Activated T-cell treated with anti-CD3 and anti-CD28 coated beads, Interleukin-2, amount 50 U/mL, for 1 hour (primary cell): ENCODE results near the gene GRK2.

Experiments
- DNase-seq: peaks from one replicate; pipeline ENCODE4 v3.0.0-alpha.2; 2020

GRK2 gene

DNA sequence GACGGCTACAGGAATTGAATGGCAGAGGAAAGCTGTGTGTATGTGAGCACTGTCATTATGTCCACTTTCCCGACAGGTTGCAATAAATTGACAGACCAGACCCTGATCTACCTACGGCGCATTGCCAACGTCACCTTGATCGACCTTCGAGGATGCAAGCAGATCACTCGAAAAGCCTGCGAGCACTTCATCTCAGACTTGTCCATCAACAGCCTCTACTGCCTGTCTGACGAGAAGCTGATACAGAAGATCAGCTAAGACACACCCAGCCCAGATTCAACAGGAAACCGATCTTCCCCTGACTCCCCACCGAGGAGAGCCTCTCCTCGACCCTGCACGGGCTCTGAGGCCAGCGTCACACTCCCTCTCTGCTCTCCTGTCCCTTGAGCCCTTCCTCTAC lies 11.5 kb upstream of the GRK2 start:
- no peak for DNase-seq

DNA sequence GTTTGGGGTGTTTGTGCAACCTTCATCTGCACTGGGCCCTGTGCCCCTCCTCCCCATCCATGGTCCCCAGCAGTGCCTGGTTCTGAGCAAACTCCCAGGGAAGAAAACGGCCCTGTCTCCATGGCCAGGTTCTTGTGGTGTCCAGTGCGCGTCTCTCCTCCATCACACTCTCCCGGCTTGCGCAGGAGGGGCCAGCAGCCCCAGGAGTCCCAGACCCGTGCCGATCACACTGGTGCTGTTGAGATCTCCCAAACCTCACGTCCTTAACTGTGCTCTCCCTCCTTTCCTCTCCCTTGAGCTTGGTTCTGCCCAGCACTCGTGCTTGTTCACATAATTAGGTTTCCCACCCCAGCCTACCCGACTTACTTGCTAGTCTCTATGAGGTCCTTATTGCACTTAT lies 10.9 kb upstream of the GRK2 start:
- no peak for DNase-seq

GRCh38 chr11:67255864-67256263 lies 10.4 kb upstream of the GRK2 start:
- DNase-seq: no peak

DNA sequence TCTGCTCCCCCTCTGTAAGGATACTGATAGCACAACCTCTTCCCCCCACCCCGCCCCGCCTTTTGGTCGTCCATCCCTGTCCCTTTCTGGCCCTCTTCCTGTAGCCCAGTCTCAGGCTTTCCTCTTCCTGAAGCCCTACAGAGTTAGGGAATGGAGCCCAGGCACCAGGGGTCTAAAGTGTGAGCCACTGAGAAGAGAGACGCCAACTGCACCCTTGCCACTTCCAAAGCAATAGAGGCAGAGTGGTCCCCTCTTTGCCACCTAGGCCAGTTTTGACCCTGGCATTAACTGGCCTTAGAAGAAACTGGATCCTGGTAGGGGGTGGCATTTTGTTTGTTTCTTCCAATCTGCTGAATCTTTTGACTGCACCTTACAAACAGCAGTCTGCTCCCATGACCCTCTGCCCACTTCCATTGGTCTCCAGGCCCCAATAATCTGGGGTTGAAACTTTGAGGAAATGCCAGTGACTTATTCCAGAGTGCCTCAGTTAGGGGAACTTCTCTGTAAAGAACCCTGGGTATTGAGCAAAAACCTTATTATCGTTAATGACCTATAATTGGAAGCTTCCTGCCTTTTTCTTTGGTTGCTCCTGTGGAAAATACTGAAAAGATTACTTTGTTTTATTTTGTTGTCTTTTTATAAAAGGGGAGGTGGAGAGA lies 9.7 kb upstream of the GRK2 start:
- DNase-seq: no peak

- no peak for DNase-seq
Observed at GRCh38 chr11:67260406-67260805, 5.9 kb upstream of the GRK2 start.

DNA sequence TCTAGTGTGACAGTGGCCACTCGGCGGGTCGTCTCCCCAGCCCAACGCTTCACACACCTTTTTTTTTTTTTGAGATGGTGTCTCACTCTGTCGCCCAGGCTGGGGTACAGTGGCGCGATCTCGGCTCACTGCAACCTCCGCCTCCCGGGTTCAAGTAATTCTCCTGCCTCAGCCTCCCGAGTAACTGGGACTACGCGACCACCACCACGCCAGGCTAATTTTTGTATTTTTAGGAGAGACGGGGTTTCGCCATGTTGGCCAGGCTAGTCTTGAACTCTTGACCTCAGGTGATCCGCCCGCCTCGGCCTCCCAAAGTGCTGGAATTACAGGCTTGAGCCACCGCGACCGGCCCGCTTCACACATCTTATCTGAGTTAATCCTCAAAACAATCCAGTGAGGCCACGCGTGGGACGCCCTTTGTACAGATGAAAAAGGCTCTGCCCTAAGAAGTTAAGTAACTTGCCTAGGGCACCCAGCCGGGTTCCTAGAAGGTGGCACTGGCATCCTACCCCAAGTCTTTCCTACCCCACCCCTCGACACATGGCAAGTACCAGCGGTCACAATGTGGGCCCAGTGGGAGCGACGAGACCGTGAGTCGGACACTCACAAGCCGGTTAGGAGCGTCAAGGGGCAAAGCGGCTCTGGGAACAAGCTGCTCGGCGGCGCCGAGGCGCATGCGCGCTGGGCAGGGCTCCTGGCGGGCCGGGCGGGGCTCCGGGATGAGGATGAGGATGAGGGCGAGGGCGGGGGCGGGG lies 5.2 kb upstream of the GRK2 start:
- peak; percentile 47 for DNase-seq

- DNase-seq: no peak
Observed at GRCh38 chr11:67261640-67261945, 4.7 kb upstream of the GRK2 start.

GRCh38 chr11:67261946-67262681 lies 4.2 kb upstream of the GRK2 start:
- DNase-seq: peak; percentile 18

DNA sequence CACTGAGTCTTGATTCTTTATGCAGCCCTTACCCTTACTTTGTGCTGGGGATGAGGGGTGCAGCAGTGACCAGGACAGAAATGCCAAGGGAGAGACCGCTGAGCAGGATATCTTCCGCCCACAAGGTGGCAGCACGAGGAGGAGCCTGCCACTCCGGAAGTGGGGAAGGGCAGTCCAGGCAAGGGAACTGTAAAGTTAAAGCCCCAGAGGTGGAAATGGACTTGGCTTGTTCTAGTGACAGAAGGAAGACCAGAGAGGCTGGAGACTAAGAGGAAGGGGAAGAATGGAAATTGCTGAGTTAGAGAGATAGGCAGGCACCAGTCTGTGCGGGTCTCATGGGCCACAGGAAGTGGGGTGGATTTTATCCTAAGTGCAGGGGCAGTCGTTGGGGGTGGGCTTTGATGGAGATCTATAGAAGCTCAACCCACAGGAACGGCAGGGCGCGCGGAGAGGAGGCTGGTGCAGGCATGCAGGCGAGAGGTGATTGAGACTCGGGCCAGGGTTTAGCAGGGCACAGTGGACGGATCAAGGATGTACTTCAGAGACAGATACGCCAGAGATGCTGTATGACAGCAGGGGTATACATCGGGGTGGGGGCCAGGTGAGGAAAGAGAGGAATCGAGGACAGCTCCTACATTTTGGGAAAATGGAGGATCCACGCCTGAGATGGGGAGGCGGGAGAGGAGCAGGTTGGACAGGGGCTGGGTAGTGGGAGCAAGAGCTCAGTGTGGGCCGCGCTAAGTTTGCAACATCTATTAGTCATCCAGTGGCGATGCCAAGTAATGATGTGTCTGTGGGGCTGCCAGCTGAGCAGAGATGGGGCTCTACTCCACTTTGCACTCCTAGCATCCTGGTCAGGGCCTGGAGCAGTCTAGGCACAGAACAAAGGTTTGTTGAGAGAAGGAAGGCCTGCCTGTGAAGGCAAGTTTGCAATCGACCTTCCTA lies 3.3 kb upstream of the GRK2 start:
- peak; percentile 74 for DNase-seq

GRCh38 chr11:67264260-67264659 lies 2.0 kb upstream of the GRK2 start:
- DNase-seq: no peak

DNA sequence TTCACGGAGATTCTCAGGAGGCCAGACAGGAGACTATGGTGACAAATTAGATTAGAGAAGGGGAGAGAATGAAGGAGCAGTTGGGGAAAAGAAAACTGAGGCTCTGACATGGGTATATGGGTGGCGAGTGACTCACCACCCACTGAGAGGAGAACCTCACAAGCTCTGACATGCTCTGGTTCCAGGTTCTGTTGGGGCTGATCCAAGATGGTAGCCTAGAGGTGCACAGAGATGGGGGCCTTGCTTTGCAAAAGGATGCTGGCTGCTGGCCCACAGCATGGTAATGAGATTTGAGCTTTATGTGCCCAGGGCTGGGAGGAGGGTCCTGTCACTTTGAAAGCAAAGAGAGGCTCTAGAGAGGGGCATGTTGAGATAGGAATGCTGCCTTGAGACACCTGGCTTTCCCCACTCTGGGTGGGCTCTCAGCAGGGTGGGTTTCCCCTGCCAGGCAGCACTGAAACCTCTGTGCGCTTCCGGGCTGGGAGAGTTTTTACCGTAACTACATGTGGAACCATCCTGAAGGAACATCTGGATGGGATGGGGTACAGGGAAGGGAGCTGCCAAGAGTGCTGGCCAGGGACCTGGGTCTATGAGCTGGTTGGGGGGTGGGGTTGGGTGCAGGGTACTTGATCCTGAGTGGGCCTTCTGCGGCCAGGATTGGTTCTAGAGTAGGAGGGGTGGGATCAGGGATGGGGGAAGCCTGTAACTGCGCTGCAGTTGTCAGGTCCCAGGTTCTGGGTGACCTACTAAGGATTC lies 1.2 kb upstream of the GRK2 start:
- peak; percentile 17 for DNase-seq

DNA sequence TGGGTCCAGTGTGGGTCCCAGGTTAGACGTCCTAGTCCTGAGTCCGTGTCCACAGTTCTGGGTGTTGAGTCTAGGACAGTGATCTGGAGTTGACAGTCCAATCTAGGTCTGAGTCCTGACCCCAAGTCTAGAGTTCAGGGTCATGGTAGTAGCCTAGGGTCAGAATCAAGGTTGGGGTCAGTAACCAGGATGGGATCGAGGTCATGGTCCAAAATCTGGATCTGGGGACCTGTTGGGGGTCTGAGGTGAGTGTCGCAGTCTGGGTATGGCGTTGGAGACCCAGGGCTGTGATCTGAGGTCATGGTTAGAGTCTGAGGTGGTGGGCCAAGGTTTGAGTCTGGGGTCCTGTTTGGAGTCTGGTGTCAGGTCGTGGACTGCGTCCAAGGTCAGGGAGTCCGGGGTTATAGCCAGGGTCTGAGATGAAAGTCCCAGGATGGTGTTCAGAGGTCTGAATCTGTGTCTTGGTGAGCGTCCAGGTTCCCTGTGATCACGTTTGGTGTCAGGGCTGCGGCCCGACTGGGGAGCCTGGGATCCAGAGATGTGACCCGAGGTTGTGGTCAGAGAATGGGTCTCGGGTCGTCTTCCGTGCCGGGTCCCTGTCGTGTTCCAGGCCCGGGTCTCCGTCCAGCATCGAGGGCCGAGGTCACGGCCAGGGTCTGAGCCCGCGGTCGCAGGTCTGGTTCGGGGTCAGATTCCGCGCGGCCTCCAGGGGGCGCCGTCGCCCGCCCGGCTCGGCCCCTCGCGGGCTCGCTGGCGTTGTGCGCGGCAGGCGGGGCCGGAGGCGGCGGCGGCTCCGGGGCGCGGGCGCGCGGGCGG lies 432 bp upstream of the GRK2 start:
- DNase-seq: peak; percentile 85

DNA sequence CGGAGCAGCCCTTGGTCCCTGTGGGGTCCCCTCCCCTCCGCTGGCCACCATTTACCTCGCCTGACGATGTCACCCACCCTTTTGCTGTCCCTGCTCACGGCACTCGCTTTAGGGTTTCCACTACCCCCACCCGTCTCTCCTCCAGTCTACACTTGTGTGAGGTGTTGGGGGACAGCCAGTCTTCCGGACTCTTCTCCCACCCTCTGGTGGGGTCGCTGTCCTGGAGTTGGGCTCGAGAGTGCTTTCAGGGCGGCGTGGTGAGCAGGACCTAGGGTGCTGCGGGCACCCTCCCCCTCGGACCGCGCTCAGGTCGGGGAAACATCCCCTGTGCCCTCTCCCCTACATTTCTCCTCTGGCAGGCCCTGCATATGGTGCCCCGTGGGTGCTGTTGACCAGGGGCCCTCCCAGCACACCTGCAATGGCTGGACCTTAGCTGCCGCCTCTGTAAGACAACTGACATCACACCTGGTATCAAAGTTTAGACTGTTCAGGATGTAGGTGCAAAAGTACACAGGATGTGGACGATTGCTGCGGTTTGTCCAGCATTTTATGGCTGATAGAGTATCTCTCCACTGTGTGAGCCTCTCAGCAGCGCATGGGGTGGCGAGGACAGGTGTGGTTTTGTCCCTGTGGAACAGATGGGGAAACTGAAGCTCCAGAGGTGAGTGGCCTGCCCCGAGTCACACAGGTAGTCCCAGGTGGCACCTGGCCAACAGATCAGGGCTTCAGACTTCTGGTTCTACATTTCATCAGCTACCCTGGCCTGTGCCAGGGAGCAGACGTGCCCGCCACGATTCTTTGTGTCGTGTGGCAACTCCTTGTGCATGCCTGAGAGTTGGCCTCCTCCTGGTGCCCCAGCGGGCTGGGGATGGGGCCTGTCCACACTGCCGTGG lies 1.2 kb downstream of the GRK2 start:
- DNase-seq: peak; percentile 62

DNA sequence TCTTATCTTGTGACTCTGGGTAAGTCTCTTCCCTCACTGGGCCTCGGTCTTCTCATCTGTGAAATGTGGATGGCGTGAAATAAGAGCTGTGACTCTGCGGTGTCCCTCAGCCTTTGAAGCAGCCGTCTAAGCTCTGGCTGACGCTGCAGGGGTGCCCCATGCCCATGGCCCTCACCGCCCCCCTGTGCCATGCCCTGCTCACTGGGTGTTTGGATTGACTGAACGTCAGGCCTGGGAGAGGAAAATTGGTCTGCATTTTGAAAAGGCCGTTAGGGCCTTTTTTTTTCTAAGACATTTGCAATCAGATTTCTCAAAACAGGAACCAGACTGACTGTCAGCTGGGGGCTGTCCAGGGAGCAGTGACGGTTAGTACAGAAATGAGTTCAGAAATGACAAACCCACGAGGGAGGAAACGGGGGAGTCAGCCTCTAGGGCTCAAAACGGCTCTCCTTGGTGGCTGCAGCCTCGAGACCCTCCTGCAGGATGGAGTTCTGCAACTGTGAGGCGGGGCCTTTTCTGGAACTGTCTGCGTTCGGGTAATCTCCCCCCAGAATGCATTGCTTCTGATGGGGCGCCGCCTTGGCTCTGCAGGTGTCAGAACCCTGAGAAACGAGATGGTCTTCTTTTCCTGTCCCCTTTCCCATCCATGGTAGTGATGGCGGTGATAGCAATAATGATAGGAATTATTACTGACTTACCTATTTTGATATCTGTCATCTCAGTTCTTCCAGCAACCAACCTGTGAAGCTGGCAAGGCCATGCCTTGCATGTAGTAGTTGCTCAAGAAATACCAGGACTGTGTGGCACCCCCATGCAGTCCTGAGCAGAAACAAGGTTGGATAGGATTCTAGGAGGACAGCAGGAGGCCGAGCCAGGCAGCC lies 2.0 kb downstream of the GRK2 start:
- peak; percentile 65 for DNase-seq

- no peak for DNase-seq
Observed at GRCh38 chr11:67268962-67269268, 2.6 kb downstream of the GRK2 start.

GRCh38 chr11:67269401-67270255 lies 3.4 kb downstream of the GRK2 start:
- peak; percentile 33 for DNase-seq

- peak; percentile 40 for DNase-seq
Observed at GRCh38 chr11:67270256-67271204, 4.3 kb downstream of the GRK2 start.
